Keratinocyte (primary cell): ENCODE measurements around the gene ARHGAP24.

Source experiments
- CTCF ChIP-seq, 3 experiments: IDR thresholded peaks in 1 of 3; conservative IDR thresholded peaks in 1 of 3; optimal IDR thresholded peaks in 1 of 3; 2 replicates in 2 of 3; 3 replicates in 1 of 3; pipeline versions ENCODE3 to v1.5.1; 2011; ENCODE audit warnings: low read length in 3 of 3, mild to moderate bottlenecking in 3 of 3, moderate library complexity in 2 of 3, control low read depth in 1 of 3, inconsistent platforms in 1 of 3; ENCODE audit not compliant: insufficient read depth in 2 of 3; ENCODE audit errors: extremely low read depth in 1 of 3
- EZH2 ChIP-seq: IDR thresholded peaks from one replicate; pipeline ENCODE4 v1.6.1; 2012; ENCODE audit warnings: inconsistent platforms, mild to moderate bottlenecking, low read length, moderate library complexity

DNA sequence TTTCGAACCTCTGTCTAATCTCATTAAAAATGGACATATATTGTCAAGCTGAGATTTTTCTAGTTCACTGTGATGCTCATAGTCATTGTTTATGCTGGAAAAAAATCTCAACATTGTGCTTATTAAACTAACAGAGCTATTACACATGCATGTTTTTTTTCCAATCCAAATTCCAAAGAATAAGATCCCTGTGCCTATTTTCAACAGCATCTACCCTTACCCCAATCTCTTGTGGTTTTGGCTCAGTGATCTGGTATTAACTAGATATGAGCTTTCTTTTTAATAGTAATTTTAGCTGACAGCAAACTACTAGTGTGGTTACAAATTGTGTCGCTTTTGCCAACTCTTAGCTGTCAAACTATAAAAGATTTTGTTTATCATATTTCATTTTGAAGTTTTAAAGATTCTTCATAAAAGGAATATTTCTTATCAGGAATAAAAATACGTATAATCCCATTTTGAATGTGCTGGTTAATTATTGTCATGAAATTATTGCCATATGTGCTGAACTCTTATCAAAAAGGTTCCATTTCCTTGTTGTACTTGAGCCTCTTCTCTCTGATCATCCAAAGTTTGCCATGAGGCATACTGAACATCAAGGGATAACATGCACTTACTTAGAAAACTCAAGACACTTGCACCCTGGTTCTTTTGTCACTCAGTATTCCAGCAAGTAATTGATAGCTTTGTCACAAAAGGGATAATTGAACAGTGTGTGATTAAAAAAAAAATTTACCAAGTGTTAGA lies 241.2 kb downstream of the ARHGAP24 start:
- TF ChIP-seq CTCF (optimal IDR thresholded peaks at IDR 0.05 in 1 of 3, IDR thresholded peaks at IDR 0.05 in 1 of 3, conservative IDR thresholded peaks at IDR 0.05 in 1 of 3; ENCODE audit: extremely low read depth in 1 of 3, insufficient read depth in 2 of 3, low read length in 3 of 3) (no peak), EZH2 (no peak)
